GM18519 (cell line): Measurements from ENCODE around the gene ZNF525.
"Not testable (repeated sequence)": the region's sequence is repeated elsewhere in the genome, so short reads cannot be mapped to it uniquely, and the experiment has no call there.

Source experiments
- ATAC-seq: cut with Tn5 transposase; IDR thresholded peaks from one replicate; pipeline ENCODE4 v1.9.1; 2021; ENCODE audit warnings: mild to moderate bottlenecking, moderate library complexity; ENCODE audit not compliant: unreplicated experiment, low FRiP score

Gene ZNF525

DNA sequence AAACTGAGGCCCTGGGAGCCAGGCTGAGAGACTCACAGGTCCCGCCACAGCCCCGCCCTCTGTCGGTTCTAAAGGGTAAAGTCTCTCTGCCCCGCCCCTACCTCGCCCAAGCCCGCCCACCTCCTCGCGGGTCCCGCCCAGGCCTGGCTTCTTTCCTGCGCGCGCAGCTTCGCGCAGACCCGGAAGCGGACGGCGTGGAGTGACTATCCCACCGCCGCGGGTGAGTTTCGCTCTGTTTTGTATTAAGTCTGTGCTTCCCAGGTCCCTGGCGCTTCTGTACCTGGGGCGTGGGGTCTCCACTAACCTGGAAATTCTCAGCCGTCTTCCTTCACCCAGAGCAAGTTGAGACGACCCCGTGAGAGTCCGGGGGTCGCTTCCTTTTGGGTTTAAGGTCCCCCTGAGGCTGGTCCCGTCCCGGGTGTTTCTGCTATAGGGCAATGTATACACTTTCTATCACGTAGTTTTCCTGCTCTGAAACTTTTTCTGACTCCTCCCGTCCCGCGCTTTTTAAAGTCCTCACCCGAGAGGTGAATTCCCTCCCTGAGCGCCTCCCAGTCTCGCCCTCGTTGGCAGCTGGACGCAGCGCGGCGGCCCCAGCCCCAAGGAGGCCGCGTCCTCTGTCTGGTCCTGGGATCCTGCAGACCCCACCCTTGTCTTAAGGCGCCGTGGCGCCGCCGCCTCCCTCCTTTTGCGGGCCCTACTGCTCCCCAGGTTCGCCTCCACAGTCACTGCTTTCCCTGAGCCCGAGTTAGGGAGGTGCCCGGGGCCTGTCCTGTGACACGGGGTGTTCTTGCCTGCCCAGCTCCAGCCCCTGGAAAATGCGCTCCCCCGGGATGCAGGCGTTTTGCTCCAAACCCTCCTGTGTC is 29.7 kb downstream of the ZNF525 start, which contains the start of gene ZNF765:
TSS of gene ZNF765 (plus strand) at position 176 of the 866 bp plus-strand sequence. CDS start 2,867 bp downstream, outside the sequence.
- peak; percentile 71 for ATAC-seq

DNA sequence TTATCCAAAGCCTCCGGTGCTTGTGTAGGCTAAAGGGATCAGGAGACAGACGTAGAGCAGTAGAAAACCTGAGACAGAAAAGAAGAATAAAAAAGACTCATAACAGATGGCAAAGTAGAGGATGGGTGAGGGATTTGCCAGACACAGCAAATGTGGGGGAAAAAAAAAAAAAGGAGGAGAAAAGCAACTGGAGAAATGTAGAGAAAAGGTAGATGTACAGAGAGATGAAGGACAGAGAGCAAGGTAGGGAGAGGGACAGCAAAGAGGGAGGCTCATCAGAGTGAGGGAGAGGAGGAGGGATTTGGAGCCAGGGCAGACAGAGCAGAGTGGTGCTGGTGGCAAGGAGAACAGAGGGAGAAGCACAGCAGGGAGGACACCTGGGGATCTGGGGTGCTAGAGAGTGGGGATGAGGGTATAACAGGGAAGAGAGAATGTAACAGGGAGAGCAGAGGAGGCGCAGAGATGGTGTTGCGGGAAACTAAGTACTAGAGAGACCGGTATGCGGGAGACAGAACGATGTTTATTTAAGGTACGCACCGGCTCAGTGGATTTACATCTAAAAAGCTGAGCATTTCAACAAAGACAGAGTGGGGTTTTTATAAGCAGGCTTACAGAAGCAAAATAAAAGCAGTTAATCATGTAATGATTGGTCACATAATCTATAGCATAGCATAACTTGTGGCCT is 30.5 kb downstream of the ZNF525 start:
- not testable (repeated sequence) for ATAC-seq

DNA sequence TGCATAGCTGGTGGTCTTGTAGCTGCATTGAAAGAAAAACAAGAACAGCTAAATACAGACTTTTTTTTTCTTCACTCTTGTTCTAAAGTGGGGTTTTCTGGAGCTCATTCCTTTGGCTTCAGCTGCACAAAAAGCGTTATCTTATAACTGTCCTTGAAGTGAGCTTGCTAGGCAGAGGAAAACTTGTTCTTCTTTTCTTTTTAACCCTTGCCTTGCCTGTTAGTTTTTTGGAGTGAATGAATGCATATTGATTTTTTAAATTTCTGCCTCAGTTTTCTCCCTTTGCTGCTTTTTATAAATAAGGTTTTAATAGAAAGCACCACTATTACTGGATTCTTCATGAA is 31.0 kb downstream of the ZNF525 start:
- no peak for ATAC-seq

DNA sequence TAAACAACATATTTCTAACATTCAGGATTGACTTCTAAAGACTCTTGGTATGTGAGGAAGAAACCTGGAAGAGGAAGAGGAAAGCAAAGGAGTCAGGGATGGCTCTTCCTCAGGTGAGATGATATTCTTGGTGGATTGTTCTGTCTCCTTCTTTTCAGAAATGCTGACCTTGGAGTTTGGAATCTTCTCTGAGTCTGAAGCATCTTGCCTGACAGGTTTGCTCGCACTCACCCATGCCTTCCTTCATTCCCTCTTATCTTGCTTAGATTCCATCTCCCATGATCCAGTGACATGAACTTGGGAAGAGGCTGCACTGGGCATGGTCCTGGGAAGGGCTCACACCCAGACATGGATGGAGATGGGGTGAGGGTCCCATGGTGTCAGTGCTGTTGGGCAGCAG is 32.4 kb downstream of the ZNF525 start:
- ATAC-seq, result not testable (repeated sequence)

DNA sequence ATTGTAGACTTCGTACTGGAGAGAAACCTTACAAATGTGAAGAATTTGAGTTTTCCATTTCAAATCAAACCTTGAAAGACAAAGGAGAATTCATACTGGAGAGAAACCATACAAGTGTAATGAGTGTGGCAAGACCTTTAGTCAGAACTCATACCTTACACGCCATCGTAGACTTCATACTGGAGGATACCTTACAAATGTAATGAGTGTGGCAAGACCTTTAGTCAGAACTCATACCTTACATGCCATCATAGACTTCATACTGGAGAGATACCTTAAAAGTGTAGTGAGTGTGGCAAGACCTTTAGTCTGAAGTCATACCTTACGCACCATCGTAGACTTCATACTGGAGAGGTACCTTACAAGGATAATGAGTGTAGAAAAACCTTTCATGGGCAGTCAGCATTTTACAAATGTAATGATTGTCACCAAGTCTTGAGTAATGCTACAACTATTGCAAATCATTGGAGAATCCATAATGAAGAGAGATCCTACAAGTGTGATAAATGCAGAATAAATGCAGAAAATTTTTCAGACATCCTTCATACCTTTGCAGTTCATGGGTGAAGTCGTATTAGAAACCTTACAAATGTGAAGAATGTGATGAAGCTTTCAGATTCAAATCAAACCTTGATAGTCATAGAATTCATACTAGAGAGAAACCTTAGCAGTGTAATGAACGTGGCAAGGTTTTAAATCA is 44.1 kb downstream of the ZNF525 start:
- ATAC-seq, result no peak

DNA sequence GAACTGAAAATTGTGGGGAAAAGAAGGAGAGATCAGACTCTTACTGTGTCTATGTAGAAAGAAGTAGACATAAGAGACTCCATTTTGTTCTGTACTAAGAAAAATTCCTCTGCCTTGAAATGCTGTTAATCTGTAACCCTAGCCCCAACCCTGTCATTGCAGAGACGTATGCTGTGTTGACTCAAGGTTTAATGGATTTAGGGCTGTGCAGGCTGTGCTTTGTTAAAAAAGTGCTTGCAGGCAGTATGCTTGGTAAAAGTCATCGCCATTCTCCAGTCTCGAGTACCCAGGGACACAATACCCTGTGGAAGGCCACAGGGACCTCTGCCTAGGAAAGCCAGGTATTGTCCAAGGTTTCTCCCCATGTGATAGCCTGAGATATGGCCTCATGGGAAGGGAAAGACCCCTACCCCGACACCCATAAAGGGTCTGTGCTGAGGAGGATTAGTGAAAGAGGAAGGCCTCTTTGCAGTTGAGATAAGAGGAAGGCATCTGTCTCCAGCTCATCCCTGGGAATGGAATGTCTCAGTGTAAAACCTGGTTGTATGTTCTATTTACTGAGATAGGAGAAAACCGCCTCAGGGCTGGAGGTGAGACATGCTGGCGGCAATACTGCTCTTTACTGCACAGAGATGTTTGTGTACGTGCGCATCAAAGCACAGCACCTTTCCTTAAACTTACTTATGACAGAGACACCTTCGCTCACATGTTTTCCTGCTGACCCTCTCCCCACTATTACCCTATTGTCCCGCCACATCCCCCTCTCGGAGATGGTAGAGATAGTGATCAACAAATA is 55.2 kb downstream of the ZNF525 start:
- not testable (repeated sequence) for ATAC-seq

DNA sequence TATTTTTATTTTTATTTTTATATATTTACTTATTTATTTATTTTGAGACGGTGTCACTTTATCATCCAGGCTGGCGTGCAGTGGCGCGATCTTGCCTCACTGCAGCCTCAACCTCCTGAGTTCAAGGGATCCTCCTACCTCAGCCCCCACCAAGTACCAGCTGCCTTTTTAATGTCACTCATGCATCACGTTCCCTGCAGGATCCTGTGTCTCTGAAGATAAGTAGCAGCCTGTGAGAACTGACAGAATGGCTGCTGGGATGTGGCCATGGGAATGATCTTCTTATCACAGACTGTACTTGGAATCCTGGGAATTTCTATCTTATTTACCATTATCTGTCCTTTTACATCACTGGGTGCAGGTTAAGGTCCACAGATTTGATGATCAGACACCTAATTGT is 57.0 kb downstream of the ZNF525 start:
- ATAC-seq, result no peak

DNA sequence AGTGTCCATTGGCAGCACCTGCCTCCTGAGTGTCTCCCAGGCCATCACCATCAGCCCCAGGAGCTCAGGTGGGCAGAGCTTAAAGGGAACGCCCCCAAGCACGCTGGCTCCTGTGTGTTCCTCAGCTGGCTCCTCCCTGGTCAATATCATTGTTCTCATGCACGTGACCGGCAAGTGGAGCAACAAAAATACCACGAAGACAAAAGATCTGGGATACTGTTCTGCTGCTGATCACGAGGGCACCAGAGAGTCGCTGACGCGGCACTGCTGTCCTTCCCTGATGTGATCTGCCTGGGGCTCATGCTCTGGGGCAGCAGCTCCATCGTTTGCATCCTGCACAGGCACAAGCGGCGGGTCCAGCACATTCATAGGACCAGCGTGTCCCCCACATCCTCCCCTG is 57.6 kb downstream of the ZNF525 start:
- not testable (repeated sequence) for ATAC-seq

DNA sequence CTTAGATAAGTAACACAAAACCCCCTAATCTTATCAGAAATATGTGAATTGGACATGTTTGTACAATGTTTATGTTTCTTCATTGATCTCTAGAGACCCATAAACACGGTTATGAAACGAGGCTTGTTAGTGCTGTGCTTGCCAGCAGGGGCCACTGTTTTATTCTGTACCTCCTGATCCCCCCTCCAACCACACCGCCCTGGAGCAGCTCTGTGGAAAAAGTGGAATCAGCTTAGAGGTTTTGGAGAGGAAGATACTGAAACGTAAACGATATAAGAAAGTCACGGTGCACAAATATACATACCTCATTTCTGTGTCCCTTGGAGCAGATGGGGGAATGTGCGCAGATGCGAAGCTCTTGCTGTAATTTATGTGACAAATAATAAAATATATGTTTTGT is 58.2 kb downstream of the ZNF525 start:
- ATAC-seq, result not testable (repeated sequence)

DNA sequence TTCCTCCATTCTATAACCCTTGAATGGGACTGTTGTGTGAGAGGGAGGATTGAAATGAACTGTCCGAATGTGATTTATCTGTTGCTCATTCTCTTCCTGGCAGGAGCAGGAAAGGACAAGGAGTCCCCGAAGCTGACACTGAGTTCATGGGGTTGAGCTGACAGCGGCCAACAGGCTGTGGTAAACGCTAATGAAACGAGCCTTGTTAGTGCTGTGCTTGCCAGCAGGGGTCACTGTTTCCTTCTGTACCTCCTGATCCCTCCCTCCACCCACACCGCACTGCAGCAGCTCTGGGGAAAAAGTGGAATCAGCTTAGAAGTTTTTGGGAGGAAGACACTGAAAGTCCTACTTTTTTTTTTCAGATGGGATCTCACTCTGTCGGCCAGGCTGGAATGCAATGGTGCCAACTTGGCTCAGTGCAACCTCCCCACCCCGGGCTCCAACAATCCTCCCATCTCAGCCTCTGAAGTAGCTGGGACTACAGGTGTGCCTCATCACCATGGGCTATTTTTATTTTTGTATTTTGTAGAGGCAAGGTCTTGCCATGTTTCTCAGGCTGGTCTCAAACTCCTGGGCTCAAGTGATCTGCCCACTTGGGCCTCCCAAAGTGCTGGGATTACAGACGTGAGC is 59.6 kb downstream of the ZNF525 start:
- ATAC-seq, result no peak

DNA sequence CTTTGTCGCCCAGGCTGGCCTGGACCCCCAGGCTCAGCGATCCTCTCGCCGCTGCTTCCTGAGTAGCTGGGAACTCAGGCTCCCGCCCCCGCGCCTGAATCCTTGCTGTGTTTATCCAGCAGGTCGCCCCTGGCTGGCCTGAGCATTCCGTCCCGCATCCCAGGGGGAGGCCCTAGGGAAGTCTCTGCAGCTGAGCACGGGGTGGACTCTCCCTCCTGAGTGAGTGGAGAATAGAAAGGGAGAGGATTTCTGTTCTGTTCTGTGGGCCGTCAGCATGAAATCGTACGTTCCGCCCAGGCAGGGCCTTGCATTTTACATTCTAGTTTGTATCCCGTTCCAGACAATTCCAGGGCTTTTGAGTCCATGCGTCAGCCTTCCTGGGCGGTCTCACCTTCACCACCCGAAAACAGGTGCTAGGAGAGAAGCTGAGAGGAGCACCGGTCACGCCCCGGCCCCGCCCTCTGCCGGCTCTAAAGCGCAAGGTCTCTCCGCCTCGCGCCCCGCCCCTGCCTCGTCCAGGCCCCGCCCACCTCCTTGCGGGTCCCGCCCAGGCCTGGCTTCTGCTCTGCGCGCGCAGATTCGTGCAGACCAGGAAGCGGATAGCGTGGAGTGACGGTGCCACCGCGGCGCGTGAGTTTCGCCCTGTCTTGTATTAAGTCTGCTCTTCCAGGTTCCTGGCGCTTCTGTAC is 66.0 kb downstream of the ZNF525 start, which contains the start of gene ZNF761:
TSS of gene ZNF761 (plus strand) at position 586 of the 689 bp plus-strand sequence. CDS start 15,285 bp downstream, outside the sequence.
- ATAC-seq, result peak; percentile 75

DNA sequence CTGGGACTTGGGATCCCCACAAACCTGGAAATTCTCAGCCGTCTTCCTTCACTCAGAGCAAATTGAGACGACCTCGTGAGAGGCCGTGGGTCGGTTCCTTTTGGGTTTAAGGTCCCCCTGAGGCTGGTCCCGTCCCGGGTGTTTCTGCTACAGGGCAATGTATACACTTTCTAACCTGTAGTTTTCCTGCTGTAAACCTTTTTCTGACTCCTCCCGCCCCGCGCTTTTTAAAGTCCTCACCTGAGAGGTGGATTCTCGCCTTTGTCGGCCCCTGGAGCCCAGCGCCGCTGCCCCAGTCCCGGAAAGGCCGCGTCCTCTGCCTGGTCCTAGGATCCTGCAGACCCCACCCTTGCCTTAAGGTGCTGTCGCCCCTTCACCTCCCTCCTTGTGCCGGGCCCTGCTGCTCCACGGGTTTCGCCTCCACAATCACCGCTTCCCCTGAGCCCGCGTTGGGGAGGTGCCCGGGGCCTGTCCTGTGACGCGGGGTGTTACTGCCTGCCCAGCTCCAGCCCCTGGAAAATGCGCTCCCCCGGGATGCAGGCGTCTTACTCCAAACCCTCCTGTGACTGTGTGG is 66.7 kb downstream of the ZNF525 start:
- ATAC-seq, result no peak
